HG03095 (cell line): ENCODE results near the gene FGFRL1.
"Not testable (repeated sequence)": the region's sequence is repeated elsewhere in the genome, so short reads cannot be mapped to it uniquely, and the experiment has no call there.

Experiments used
- ATAC-seq: cut with Tn5 transposase; IDR thresholded peaks from one replicate; pipeline ENCODE4 v1.9.1; 2021; ENCODE audit warnings: moderate library complexity; ENCODE audit not compliant: unreplicated experiment

FGFRL1 gene

GRCh38 chr4:991451-992296 is 19.8 kb upstream of the FGFRL1 start:
- ATAC-seq = no peak

- no peak for ATAC-seq
Measured at GRCh38 chr4:992297-993110, 18.9 kb upstream of the FGFRL1 start.

GRCh38 chr4:993111-994029 is 18.1 kb upstream of the FGFRL1 start, which contains the start of gene SLC26A1:
Gene SLC26A1 (minus strand): TSS chr4:993404. CDS start chr4:991703, 1,701 bp downstream.
- no peak for ATAC-seq

- ATAC-seq = no peak
Measured at GRCh38 chr4:995311-996026, 16.0 kb upstream of the FGFRL1 start.

- ATAC-seq = no peak
Measured at GRCh38 chr4:996030-996996, 15.1 kb upstream of the FGFRL1 start.

- no peak for ATAC-seq
Measured at GRCh38 chr4:996997-997374, 14.4 kb upstream of the FGFRL1 start.

- no peak for ATAC-seq
Measured at GRCh38 chr4:997375-998071, 13.9 kb upstream of the FGFRL1 start.

- ATAC-seq = no peak
Measured at GRCh38 chr4:998096-998691, 13.2 kb upstream of the FGFRL1 start.

GRCh38 chr4:999240-999863 is 12.1 kb upstream of the FGFRL1 start:
- ATAC-seq = not testable (repeated sequence)

GRCh38 chr4:999882-1000425 is 11.5 kb upstream of the FGFRL1 start:
- no peak for ATAC-seq

- ATAC-seq = no peak
Measured at GRCh38 chr4:1000686-1001260, 10.7 kb upstream of the FGFRL1 start.

- ATAC-seq = no peak
Measured at GRCh38 chr4:1001561-1002130, 9.8 kb upstream of the FGFRL1 start.

GRCh38 chr4:1002131-1002630 is 9.2 kb upstream of the FGFRL1 start:
- ATAC-seq = no peak

- no peak for ATAC-seq
Measured at GRCh38 chr4:1002631-1003251, 8.7 kb upstream of the FGFRL1 start.

- ATAC-seq = no peak
Measured at GRCh38 chr4:1003271-1004070, 8.0 kb upstream of the FGFRL1 start.
